Caco-2 (cell line): Measurements from ENCODE around the gene CDC42SE2. TPM values are rescaled to one million over a fixed set of nuclear protein-coding genes. Genes with fewer than 3 reads are reported as not detected.
"Not testable (repeated sequence)": the region's sequence is repeated elsewhere in the genome, so short reads cannot be mapped to it uniquely, and the experiment has no call there.

ENCODE experiments used
- BruUV-seq: library from RNA; stranded (reverse); fragments of 400-500 nt; replicated peaks from 2 replicates; lab custom pipeline; 2021; lab: Mats Ljungman, UMichigan
- CTCF ChIA-PET: fragments of 300-600 bp; sonication (Branson Sonifier 250); formaldehyde crosslinking; loops from one replicate; lab custom pipeline; 2022; ENCODE audit warnings: antibody characterized with exemption; lab: Charles Lee
- POLR2A ChIA-PET: fragments of 300-600 bp; sonication (Branson Sonifier 250); formaldehyde crosslinking; loops from one replicate; lab custom pipeline; 2022; ENCODE audit warnings: antibody characterized with exemption; lab: Charles Lee
- DNase-seq, 2 experiments: peaks; one replicate each; pipeline versions ENCODE4 v3.0.0 to v3.0.0-alpha.2; 2020 to 2022
- H3K27me3 ChIP-seq: replicated peaks from 2 replicates; pipeline ENCODE4 v1.6.0; 2011; ENCODE audit warnings: low read length; ENCODE audit not compliant: control insufficient read depth, insufficient read depth
- H3K36me3 ChIP-seq: 2 replicates; pipeline ENCODE4 v1.5.1; 2011; ENCODE audit warnings: low read length; ENCODE audit not compliant: control insufficient read depth, insufficient read depth
- H3K4me1 ChIP-seq: fragments of 250-450 bp; sonication (Bioruptor Pico); 2 replicates; pipeline ENCODE4 v1.5.1; 2020; ENCODE audit warnings: mild to moderate bottlenecking
- H3K4me3 ChIP-seq: 2 replicates; pipeline ENCODE4 v1.5.1; 2011; ENCODE audit warnings: low read depth, mild to moderate bottlenecking, control low read depth, low read length
- H3K9me3 ChIP-seq: fragments of 250-450 bp; sonication (Bioruptor Pico); 2 replicates; pipeline ENCODE4 v1.5.1; 2020; ENCODE audit warnings: mild to moderate bottlenecking, moderate library complexity
- H3K27ac Mint-ChIP-seq: one replicate; pipeline ENCODE4 v1.8.0; 2022; ENCODE audit warnings: mixed read lengths; ENCODE audit not compliant: unreplicated experiment
- H3K27me3 Mint-ChIP-seq: one replicate; pipeline ENCODE4 v1.8.0; 2022; ENCODE audit warnings: mixed read lengths; ENCODE audit not compliant: insufficient read depth, unreplicated experiment
- H3K36me3 Mint-ChIP-seq: one replicate; pipeline ENCODE4 v1.8.0; 2022; ENCODE audit warnings: mild to moderate bottlenecking, mixed read lengths; ENCODE audit not compliant: insufficient read depth, unreplicated experiment
- H3K4me1 Mint-ChIP-seq: one replicate; pipeline ENCODE4 v1.8.0; 2022; ENCODE audit warnings: low read depth, mixed read lengths; ENCODE audit not compliant: unreplicated experiment
- H3K4me3 Mint-ChIP-seq: one replicate; pipeline ENCODE4 v1.8.0; 2022; ENCODE audit warnings: mild to moderate bottlenecking, moderate library complexity, mixed read lengths; ENCODE audit not compliant: unreplicated experiment
- H3K9me3 Mint-ChIP-seq: one replicate; pipeline ENCODE4 v1.8.0; 2022; ENCODE audit warnings: mixed read lengths; ENCODE audit not compliant: unreplicated experiment
- CTCF ChIP-seq, 2 experiments: fragments of 200-600 bp in 1 of 2; IDR thresholded peaks; 1 replicate in 1 of 2; 2 replicates in 1 of 2; pipeline versions ENCODE4 v1.5.1 to v1.8.0; 2011 to 2022; ENCODE audit warnings: antibody characterized with exemption in 1 of 2, control low read depth in 1 of 2, inconsistent platforms in 1 of 2, low read depth in 1 of 2, low read length in 1 of 2, mild to moderate bottlenecking in 1 of 2, moderate library complexity in 1 of 2; ENCODE audit not compliant: insufficient read depth in 1 of 2, severe bottlenecking in 1 of 2, unreplicated experiment in 1 of 2
- intact Hi-C: fragments of 100-400 bp; cut with micrococcal nuclease; formaldehyde crosslinking; loops from one replicate; pipeline ENCODE4 v1.10.0; 2022; ENCODE audit not compliant: unreplicated experiment
- total RNA-seq: library from RNA; stranded (reverse); gene quantifications from 2 replicates; pipeline ENCODE4 v1.2.3, GENCODE V29; 2022

Gene CDC42SE2
- total RNA-seq, 1 experiment from 2014 or later: 39.4 TPM

DNA sequence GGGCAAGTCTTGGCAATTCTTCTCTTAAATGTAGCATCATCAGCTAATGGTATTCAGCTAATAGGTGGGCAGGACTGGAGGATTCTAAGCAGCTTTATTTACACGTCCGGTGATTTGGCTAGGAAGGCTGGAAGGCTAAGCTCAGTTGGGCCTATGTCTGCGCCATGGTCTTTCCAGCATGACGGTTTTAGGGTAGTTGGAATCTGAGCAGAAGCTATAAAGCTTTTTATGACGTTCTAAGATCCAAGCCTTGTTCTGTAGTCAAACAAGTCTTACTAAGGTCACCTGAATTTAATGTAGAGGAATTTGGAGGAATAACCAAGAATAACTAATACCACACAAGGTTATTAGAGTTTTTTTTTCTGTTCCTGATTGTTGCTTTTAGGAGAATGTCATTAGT lies 66.2 kb downstream of the CDC42SE2 start:
- CTCF ChIA-PET: no interaction called here
- peaks cover 19% of the 10 kb centered on the region for H3K36me3 Mint-ChIP-seq

GRCh38 chr5:131335756-131336155 lies 71.9 kb downstream of the CDC42SE2 start:
- H3K36me3 ChIP-seq, DNase-seq, H3K27me3 ChIP-seq, H3K27ac Mint-ChIP-seq, H3K4me1 Mint-ChIP-seq, CTCF ChIA-PET, POLR2A ChIA-PET, H3K27me3 Mint-ChIP-seq, H3K4me3 ChIP-seq, intact Hi-C loops, H3K9me3 ChIP-seq, H3K4me3 Mint-ChIP-seq, H3K4me1 ChIP-seq, BruUV-seq: not testable (repeated sequence)
- peaks cover 19% of the 10 kb centered on the region for H3K36me3 Mint-ChIP-seq
- H3K9me3 Mint-ChIP-seq: peaks cover 27% of the 10 kb centered on the region

More for the DNA sequence above, 66.2 kb downstream of the CDC42SE2 start:
- POLR2A ChIA-PET: no interaction called here
- H3K27ac Mint-ChIP-seq: no peak overlapping the region
- H3K9me3 ChIP-seq: peaks cover 2% of the 10 kb centered on the region; the same call in 1 of the 2 replicates
- peaks cover 8% of the 10 kb centered on the region for H3K9me3 Mint-ChIP-seq
- no peaks in the 10 kb centered on the region for H3K27me3 ChIP-seq
- no TSS peak for BruUV-seq
- no peaks in the 10 kb centered on the region for H3K27me3 Mint-ChIP-seq
- TF ChIP-seq CTCF (IDR thresholded peaks at IDR 0.05; ENCODE audit: insufficient read depth in 1 of 2, low read depth in 1 of 2, low read length in 1 of 2, severe bottlenecking in 1 of 2, unreplicated experiment in 1 of 2): no peak
- no peaks in the 10 kb centered on the region for H3K36me3 ChIP-seq
- intact Hi-C loops: no loop called here
- DNase-seq: no peak
- no peak overlapping the region for H3K4me3 ChIP-seq
- H3K4me3 Mint-ChIP-seq: no peak overlapping the region
- no peaks in the 10 kb centered on the region for H3K4me1 ChIP-seq
- H3K4me1 Mint-ChIP-seq: peaks cover 19% of the 10 kb centered on the region

DNA sequence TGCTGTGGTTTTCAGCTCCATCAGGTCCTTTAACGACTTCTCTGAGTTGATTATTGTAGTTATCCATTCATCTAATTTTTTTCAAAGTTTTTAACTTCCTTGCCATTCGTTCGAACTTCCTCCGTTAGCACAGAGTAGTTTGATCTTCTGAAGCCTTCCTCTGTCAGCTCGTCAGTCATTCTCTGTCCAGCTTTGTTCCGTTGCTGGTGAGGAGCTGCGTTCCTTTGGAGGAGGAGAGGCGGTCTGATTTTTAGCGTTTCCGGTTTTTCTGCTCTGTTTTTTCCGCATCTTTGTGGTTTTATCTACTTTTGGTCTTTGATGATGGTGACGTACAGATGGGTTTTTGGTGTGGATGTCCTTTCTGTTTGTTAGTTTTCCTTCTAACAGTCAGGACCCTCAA lies 72.9 kb downstream of the CDC42SE2 start:
- H3K4me3 ChIP-seq, H3K4me3 Mint-ChIP-seq, H3K9me3 ChIP-seq, H3K4me1 ChIP-seq, H3K4me1 Mint-ChIP-seq, intact Hi-C loops, H3K27me3 Mint-ChIP-seq, DNase-seq, BruUV-seq, CTCF ChIA-PET, POLR2A ChIA-PET, H3K27ac Mint-ChIP-seq, H3K27me3 ChIP-seq, H3K36me3 ChIP-seq: not testable (repeated sequence)
- peaks cover 25% of the 10 kb centered on the region for H3K36me3 Mint-ChIP-seq
- peaks cover 37% of the 10 kb centered on the region for H3K9me3 Mint-ChIP-seq

DNA sequence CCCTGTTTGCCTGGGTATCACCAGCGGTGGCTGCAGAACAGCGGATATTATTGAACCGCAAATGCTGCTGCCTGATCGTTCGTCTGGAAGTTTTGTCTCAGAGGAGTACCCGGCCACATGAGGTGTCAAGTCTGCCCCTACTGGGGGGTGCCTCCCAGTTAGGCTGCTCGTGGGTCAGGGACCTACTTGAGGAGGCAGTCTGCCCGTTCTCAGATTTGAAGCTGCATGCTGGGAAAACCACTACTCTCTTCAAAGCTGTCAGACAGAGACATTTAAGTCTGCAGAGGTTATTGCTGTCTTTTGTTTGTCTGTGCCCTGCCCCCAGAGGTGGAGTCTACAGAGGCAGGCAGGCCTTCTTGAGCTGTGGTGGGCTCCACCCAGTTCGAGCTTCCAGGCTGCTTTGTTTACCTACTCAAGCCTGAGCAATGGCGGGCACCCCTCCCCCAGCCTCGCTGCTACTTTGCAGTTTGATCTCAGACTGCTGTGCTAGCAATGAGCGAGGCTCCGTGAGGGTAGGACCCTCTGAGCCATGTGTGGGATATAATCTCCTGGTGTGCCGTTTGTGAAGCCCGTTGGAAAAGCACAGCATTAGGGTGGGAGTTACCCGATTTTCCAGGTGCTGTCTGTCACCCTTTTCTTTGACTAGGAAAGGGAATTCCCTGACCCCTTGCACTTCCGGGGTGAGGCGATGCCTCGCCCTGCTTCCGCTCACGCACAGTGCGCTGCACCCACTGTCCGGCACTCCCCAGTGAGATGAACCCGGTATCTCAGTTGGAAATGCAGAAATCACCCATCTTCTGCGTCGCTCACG lies 73.6 kb downstream of the CDC42SE2 start:
- H3K27ac Mint-ChIP-seq, H3K36me3 ChIP-seq, H3K4me1 Mint-ChIP-seq, H3K4me3 Mint-ChIP-seq, DNase-seq, POLR2A ChIA-PET, BruUV-seq, H3K4me3 ChIP-seq, H3K4me1 ChIP-seq, CTCF ChIA-PET, H3K27me3 Mint-ChIP-seq, H3K9me3 ChIP-seq, intact Hi-C loops, H3K27me3 ChIP-seq: not testable (repeated sequence)
- peaks cover 25% of the 10 kb centered on the region for H3K36me3 Mint-ChIP-seq
- peaks cover 37% of the 10 kb centered on the region for H3K9me3 Mint-ChIP-seq
